ENCODE measurements around the gene ALOX5. TPM values are rescaled to one million over a fixed set of nuclear protein-coding genes. Genes with fewer than 3 reads are reported as not detected.
A peak's percentile ranks its signal among the peaks of the same experiment; 100 is the strongest.
"Not testable (repeated sequence)": the region's sequence is repeated elsewhere in the genome, so short reads cannot be mapped to it uniquely, and the experiment has no call there.

ALOX5 gene
- total RNA-seq, 1 donor = 9.2 TPM

DNA sequence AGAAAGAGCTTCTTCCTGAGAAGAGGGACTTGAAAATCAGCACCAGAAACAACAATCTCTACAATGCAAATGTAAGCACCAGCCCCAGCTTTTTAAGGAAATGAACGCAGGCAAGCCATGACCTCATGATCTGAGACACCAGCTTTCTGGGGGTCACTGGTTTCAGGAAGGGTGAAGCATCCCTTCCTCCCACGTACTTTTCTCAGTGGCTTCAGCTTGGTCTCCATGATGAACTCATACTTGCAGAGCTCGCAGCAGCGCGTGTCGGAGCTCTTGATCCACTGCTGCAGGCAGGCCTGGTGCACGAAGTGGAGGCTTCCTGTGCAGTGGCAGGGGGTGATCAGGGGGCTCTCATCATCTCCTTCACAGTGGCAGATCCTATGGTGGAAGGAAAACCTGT lies 87.0 kb downstream of the ALOX5 start:
- no peak for DNase-seq (ENCODE audit: low read depth in 2 of 3, low spot score in 2 of 3)

DNA sequence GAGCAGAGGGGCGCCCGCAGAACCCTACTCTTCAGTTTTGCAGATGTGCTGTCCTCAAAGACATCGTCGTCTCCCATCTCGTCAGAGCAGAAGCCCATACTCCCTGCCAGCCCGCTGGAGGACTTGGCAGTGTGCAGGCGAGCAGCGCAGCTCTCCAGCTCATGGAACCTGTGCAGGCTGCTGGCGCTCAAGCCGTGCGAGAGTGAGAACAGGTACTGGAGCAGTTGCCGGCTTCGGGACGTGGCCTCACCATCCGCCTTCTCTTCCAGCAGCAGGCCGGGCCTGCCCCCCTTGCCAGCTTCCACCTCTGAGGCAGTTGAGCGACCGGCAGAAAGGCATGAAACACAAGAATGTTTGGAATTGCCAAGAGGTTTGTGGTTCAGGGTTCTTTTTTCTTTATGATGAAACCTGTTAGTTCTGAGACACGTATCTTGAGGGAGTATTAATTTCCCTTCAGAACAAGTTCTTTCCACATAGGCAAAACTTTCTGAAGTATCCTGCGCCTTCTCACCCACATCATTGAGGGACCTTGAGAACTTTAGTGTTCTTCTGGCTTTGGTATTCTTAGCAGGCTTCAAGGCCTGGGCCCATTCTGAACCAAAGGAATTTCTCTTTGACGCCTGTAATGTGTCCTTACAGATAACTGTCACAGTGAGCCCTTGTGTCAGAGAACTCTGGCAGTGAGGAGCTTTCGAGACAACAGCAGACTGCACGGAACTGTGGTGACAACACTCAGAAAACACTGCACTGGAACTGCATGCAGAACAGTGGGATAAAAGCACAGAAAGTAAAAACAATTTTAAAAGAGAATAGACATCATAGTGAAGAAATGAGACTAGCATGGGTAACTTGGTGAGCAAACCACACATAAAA lies 89.5 kb downstream of the ALOX5 start:
- no peak for DNase-seq (ENCODE audit: low read depth in 2 of 3, low spot score in 2 of 3)

GRCh38 chr10:45464958-45465567 lies 91.0 kb downstream of the ALOX5 start:
- peak; percentile 55 to 88 (median 77) for DNase-seq (ENCODE audit: low read depth in 2 of 3, low spot score in 2 of 3)

DNA sequence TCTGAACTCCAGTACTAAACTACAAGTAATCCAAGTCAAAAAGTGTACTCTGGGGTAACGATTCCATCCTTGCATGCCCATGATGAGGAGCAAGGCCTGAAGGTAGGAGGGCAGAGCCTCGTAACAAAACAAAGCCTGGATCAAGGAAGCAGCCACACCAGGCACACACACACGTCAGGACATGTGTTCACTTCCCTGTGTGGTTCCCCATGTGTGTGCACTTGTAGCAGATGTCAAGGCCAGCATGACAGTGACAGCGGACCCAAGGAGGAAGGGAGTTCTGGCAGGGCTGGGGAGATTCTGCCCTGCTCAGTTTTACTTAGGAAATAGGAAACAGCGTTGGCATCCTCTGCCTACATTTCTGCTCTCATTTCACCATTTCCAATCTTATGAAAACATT lies 92.8 kb downstream of the ALOX5 start:
- DNase-seq (ENCODE audit: low read depth in 2 of 3, low spot score in 2 of 3) = peak in 2 of 3 donors; percentile 21 to 36

- DNase-seq (ENCODE audit: low read depth in 2 of 3, low spot score in 2 of 3) = no peak
These were observed 94.1 kb downstream of the ALOX5 start for GRCh38 chr10:45468079-45468478.

DNA sequence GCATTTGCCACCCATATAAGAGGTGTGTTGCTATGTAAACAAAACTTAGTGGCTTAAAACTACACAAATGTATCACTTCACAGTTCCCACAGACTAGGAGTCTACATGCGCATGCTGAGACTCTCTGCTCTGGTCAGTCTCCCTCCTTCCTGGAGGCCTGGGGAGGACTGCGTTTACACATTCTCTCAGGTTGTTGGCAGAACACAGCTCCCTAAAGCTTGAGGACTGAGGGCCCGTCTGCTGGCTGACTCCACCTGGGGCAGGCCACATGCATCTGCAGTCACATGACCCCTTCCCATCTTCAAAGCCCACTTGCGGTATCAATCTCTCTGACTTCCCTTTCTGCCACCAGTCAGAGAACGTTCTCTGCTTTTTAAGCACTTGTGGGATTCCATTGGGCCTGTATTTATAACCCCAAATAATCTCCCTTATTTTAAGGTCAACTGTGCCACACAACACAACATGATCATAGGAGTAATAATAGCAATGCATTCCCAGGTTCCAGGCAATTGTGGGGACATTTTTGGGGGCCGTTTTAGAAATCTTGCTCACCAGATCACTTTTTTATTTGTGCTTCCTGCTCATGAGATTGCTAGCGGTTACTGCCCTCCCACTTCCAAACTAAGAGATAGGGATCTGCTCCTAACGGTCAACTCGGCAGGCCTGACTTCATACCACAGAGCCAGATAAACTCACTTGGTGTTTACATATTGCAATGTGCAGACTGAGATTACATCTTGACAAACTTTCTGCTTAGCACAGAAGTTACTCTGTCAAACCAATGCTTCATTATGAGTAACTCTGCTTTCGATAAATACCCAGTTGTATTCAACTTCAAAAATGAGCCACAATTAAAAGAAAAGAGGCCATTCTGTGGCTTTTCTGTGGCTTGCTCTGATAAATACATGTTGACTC lies 96.3 kb downstream of the ALOX5 start:
- peak; percentile 28 to 97 (median 92) for DNase-seq (ENCODE audit: low read depth in 2 of 3, low spot score in 2 of 3)

DNA sequence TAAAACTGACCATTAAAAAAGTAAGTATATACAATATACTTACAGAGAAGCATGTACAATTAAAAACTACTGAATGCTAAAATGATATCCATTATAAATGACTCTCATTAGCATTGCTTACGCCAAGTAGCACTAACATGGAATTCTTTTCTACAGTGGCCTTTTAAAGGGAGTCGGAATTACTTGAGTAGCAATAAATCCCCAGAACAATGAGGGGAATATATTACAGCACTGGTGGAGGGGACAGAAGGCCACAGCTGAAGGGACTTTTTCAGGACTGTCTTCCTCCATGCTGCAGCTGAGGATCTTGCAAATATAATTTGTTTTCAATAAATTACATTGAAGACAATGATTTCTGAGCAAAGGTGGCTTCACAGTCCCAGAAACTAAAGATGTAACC lies 97.0 kb downstream of the ALOX5 start:
- DNase-seq (ENCODE audit: low read depth in 2 of 3, low spot score in 2 of 3) = no peak

DNA sequence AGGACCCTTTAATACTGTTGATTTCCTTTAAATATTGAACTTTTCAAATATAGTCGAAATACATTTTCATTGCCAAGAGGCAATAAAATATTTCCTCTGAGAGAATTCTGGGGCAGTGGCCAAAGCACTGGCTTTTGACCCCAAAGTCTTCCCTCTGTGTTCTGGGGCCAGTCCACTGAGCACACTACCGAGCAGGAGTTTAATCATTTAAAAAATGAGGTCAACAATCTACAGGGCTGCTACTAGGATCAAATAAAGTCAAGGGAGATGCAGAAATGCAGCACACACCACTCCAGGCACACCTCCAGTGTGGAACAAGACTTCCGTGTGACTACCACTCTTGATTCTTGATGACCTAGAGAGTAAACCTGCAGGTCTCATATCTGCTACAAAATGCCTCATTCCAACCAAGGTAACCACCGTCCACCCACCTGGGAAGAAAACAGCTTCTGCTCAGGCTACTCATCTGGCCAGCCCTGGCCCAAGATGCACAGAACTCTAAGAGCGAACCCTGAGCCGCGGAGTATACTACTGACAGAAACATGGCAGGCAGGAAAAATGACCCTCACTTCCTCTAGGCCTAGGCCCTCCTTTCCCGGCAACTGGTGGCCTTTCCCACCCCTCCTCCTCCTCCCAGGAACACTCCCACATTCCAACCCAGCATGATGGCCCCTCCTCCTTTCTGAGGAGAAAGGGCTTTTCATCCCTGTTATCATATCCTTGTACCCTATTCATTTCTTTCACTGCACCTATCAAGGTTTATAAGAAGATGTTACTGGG lies 97.7 kb downstream of the ALOX5 start:
- DNase-seq (ENCODE audit: low read depth in 2 of 3, low spot score in 2 of 3) = no peak

- no peak for DNase-seq (ENCODE audit: low read depth in 2 of 3, low spot score in 2 of 3)
These were observed 99.1 kb downstream of the ALOX5 start for GRCh38 chr10:45473126-45473525.

DNA sequence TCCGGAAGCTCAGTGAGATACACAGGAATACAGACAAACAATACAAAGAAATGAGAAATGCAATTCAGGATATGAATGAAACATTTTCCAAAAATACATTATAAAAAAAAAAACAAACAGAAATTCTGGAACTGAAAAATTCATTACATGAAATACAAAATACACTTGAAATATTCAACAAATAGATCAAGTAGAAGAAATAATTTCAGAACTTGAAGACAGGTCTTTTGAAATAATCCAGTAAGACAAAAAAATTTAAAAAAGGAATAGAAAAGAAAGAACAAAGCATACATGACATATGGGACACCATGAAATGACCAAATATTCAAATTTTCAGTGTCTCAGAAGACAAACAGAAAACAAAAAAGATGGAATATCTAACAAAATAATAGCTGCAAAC lies 102.5 kb downstream of the ALOX5 start:
- DNase-seq (ENCODE audit: low read depth in 2 of 3, low spot score in 2 of 3) = peak in 1 of 3 donors; percentile 37

GRCh38 chr10:45480294-45480693 lies 106.3 kb downstream of the ALOX5 start:
- no peak for DNase-seq (ENCODE audit: low read depth in 2 of 3, low spot score in 2 of 3)

- not testable (repeated sequence) for DNase-seq (ENCODE audit: low read depth in 2 of 3, low spot score in 2 of 3)
These were observed 107.1 kb downstream of the ALOX5 start for GRCh38 chr10:45481100-45481499.

GRCh38 chr10:45483002-45483401 lies 109.0 kb downstream of the ALOX5 start:
- DNase-seq (ENCODE audit: low read depth in 2 of 3, low spot score in 2 of 3) = no peak

DNA sequence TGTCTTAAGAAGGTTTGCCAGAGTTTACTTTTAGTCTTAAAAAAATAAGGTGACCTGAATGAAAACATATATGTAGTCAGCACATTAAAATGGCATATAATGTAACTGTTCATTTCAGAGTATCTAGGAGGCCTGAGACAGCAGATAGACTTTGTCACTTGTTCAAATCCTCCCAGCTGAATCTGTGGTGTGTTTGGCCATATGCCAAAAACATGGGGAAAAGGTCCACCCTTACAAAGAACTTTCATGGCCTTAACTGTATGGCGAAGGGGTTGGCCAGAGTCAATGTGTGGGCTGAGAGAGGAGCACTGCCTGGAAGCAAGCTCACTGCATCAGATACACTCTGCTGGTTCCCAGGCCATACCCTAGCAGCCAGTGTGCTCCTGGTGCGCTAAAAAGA lies 113.7 kb downstream of the ALOX5 start:
- no peak for DNase-seq (ENCODE audit: low read depth in 2 of 3, low spot score in 2 of 3)

GRCh38 chr10:45488365-45488764 lies 114.3 kb downstream of the ALOX5 start:
- no peak for DNase-seq (ENCODE audit: low read depth in 2 of 3, low spot score in 2 of 3)

- DNase-seq (ENCODE audit: low read depth in 2 of 3, low spot score in 2 of 3) = no peak
These were observed 116.3 kb downstream of the ALOX5 start for GRCh38 chr10:45490277-45490676.

- no peak for DNase-seq (ENCODE audit: low read depth in 2 of 3, low spot score in 2 of 3)
These were observed 117.0 kb downstream of the ALOX5 start for GRCh38 chr10:45491061-45491460.
